Measurements from ENCODE around the gene PI4KB.
"Not testable (repeated sequence)": the region's sequence is repeated elsewhere in the genome, so short reads cannot be mapped to it uniquely, and the experiment has no call there.

The PI4KB gene

DNA sequence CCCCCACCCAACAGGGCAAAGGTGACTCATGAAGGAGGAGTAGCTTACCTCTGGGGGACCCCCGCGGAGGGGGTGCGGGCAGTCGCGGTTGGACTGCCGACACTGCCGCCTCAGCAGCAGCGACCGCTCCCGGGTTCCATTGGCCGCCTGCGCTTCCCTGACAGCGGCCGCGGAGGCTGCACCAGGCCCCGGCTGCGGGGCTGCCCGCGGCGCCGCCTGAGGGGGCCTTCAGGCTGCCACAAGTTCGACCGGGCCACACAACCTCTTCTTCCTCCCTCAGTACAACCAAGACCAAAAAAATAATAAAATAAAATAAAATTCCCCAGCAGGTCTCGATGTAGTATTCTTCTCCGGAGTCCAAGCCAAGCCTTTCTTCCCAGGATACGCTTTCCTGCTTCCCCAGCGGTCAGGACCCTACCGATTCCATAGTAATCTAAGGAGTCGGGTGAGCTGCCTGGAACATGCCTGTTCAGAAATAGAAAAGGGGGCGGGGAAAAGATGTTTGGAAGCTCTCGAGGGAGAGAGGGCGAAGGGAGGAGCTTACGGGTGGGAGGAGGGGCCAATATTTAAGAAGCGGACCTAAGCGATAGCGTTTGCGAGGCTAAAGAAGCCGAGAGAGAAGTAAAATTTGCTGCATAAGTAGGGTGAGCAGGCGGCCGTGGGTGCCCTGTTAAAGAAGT is at the start of gene PI4KB:
Gene PI4KB (minus strand): TSS at position 194 of the 680 bp plus-strand sequence. CDS start 10,935 bp downstream, outside the sequence.
- peak; percentile 99 for DNase-seq (ENCODE audit: low spot score)

DNA sequence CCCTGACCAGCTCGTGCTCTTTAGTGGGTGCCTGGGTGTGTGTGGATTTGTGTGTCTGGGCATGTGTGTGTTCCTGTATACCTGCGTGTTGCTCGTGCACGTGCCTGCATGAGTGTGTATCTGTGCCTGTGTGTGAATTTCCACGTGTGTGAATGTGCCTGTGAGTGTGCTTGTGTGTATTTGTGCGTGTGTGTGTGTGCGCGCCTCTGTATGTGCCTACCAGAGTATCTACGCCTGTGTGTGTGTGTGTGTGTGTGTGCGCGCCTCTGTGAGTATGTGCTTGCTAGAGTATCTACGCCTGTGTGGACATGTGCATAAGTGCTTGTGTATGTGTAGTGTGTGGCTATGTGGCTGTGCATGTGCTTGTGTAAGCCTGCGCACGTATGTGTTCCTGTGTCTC is 46.0 kb upstream of the PI4KB start:
- DNase-seq (ENCODE audit: low spot score) = no peak

DNA sequence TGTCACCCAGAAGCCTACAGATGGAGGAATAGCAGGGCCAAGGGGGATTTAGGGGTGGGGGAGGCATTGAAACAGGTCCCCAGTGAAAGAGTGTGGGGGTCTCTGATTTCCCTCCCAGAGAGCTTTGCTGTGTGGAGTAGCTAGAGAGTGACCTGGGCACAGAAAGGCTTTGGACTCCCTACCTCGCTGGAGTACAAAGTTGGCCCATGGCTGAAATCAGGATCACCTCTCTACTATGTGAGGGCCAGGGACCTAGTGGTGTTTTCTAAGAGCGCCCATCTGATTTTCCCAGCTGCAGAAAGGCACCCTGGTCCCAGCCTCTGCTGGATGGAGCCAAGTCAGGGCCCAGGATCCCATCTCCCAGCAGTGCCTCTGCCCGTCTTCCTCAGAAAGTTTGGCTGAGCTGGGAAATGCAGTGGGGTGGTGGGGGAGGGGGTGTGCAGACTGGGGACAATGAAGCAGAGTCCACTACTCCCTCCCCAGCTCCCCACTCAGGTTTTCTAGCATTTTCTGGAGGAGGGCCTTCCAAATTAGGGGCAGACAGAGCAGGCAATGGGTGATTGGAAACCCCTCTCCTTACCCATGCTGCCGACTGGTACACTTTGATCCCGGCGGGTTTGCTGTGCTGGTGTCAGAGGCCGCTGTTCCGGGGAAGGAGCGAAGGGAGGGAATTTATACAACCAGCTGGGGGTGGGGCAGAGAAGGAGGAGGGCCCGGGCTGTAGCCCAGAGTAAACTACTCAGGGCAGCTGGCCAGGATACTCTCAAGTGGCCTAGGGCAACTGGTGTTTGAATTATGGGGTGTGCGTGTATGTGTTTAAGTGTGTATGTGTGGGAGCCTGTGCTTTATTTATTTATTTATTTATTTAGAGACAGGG is 45.1 kb upstream of the PI4KB start, which contains the start of gene SELENBP1:
Gene SELENBP1 (minus strand): TSS at position 648 of the 877 bp plus-strand sequence. CDS start 64 bp downstream, at position 584.
- no peak for DNase-seq (ENCODE audit: low spot score)

- DNase-seq (ENCODE audit: low spot score) = no peak
Measured at GRCh38 chr1:151371370-151372057, 44.3 kb upstream of the PI4KB start.

GRCh38 chr1:151370211-151370911 is 43.1 kb upstream of the PI4KB start:
- DNase-seq (ENCODE audit: low spot score) = no peak

GRCh38 chr1:151369621-151370048 is 42.4 kb upstream of the PI4KB start:
- DNase-seq (ENCODE audit: low spot score) = no peak

- no peak for DNase-seq (ENCODE audit: low spot score)
Measured at GRCh38 chr1:151369302-151369610, 42.0 kb upstream of the PI4KB start.

DNA sequence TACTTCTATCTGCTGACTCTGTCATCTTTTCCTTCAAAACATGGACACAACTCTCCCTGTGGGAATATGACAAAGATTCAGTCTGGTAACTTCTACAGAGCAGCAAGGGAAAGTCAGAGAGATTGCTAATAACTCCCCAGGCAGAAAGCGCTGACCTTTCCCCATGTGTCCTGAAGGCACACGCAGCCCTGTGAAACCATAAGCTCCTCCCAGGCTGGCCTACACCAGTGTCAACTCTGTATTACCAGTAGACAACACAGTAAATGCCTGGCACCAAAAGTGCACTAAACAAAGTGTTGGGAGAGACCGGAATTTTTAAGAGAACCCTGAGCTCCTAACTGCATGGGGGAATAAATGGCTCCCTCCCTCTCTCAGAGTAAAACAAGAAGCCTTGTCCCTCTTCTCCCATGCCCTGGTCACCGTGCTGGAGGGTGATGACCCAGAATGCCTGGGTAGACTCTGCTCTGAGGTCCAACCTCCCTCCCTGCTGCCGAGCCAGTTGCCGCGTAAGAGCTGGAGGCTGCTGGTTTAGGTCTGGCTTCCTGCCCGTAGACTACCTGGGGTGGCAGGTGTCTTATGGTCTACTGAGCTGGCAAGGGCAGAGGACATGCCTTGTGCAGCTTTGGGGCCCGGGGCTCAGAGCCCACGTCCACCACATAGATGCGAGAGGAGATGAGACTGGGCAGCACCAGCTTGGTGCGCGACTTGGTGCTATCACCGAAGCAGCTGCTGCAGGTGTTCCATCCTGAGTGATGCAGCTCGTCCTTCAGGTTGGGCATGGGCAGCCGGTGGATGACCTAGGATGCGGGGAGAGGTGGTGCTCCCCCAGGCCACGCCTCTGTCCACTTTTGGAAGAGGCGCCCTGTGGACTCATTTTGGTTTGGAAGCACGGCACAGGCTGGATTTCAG is 41.4 kb upstream of the PI4KB start:
- DNase-seq (ENCODE audit: low spot score) = no peak

- no peak for DNase-seq (ENCODE audit: low spot score)
Measured at GRCh38 chr1:151367658-151368392, 40.6 kb upstream of the PI4KB start.

- no peak for DNase-seq (ENCODE audit: low spot score)
Measured at GRCh38 chr1:151364996-151365395, 37.8 kb upstream of the PI4KB start.

DNA sequence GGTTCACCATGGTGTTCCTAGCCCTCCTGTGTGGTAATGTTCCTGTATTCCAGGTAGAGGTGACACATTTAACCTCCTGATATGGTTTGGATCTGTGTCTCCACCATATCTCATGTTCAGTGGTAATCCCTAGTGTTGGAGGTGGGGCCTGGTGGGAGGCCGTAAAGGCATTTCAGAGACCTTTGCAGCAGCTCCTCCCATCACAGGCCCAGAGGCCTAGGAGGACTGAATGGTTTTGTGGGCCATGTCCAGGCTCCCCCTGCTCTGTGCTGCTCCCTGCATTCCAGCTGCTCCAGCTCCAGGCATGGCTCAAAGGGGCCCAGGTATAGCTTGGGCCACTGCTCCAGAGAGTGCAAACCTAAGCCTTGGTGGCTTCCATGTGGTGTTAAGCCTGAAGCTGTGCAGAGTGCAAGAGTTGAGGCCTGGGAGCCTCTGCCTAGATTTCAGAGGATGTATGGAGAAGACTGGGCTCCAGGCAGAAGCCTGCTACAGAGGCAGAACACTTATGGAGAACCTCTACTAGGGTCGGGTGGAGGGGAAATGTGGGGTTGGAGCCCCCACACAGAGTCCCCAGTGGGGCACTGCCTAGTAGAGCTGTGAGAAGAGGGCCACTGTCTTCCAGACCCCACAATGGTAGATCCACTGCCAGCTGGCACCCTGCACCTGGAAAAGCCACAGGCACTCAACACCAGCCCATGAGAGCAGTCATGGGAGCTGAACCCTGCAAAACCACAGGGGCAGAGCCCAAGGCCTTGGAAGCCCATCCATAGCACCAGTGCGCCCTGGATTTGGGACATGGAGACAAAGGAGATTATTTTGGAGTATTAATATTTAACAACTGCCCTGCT is 35.3 kb upstream of the PI4KB start:
- DNase-seq (ENCODE audit: low spot score) = no peak

DNA sequence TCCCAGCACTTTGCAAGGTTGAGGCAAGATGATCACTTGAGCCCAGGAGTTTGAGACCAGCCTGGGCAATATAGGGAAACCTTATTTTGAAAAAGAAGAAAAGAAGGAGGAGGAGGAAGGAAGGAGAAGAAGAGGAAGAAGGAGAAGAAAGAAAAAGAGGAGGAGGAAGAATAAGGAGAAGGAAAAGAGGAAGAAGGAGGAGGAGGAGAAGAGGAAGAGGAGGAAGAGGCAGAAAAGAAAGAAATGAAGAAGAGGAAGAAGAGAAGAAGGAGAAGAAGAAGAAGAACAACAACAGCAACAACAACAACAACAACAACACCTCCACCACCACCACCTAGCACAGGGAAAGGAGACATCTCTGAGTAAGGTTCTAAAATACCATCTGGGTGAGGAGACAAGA is 34.7 kb upstream of the PI4KB start:
- no peak for DNase-seq (ENCODE audit: low spot score)

DNA sequence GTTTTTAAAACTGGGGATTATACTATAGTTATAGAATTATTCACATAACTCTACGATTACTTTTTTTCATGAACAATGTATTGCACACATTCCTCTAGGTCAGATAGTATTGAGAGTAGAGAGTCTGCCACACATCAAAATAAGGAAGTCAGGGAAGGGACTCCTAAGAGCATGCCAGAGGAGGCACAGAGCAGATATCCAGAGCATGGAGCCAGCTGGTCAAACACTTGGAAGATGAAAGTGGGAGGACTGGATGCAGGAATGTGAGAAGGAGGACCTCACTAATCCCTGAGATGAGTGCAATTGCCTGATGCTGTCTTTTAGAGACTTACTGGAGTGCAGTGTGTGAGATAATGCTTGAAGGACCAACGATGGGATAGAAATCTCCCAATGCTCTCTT is 29.5 kb upstream of the PI4KB start:
- no peak for DNase-seq (ENCODE audit: low spot score)

DNA sequence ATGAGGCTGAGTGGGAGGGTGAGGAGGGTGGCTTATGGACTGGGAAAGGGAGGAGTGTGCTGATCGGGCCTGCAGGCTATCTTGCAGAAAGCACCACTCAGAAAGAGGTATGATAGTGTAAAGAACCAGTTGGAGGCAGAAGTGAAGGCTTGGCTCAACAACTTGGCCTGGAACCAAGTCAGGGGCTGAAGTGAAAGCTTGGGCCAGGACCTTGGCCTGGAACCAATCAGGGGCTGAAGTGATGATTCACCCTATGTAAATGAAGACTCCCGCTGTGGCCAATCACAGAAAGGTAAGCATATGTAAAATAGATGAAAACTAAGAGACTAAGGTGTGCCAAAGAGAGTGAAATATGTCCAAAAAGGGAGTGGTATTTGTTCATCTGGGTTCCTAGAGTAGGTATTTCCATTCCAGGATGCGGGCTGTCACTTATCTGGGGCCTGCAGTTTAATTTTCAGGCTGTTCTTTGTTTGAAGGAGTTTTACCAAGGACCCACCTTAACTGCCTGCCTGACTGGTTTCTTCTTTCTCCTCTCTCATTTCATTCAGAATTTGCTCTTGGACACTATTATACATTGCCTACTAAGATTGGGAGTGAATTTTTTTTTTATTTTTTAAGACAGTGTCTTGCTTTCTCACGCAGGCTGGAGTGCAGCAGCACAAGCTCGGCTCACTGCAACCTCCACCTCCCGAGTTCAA is 25.0 kb upstream of the PI4KB start:
- DNase-seq (ENCODE audit: low spot score) = no peak

GRCh38 chr1:151350323-151350722 is 23.1 kb upstream of the PI4KB start:
- not testable (repeated sequence) for DNase-seq (ENCODE audit: low spot score)

GRCh38 chr1:151347523-151348246 is 20.5 kb upstream of the PI4KB start:
- DNase-seq (ENCODE audit: low spot score) = no peak

DNA sequence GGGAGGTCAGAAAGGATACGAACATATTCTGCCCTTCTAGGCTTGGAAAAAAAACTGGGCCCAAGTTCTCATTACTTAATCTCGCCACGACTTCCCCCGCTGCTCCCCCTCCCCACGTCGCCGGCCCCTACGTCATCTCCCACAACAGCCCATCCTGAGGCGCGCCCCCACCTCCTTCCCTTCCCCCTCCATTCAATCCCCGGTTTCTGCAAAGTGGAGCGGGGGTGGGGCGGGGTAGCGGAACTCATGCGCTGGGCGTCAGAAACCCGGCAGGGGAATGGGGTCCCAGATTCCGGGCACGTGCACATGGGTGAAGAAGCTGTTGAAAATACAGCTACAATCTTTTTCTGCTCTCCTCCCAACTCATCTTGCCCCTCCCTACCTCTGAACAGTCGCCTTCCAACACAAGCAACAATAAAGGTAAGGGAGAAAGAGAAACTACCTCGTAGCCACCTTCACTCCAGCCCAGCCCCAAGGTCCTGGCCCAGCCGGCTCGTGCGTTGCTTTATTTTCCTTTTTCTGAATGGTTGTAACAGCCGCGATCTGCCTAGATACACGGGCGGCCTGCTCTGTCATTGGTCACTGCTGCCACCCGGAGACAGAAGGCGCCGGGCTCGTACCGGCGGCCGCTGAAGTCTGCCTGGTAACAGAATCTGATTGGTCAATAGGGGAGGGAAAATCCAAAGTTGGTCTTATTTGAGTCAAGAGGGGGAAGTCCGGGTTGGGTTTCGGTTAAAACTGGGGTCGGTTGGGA is 19.7 kb upstream of the PI4KB start, which contains the start of gene RFX5:
Gene RFX5 (minus strand): TSS at position 484 of the 754 bp plus-strand sequence. CDS start 932 bp downstream, outside the sequence.
- DNase-seq (ENCODE audit: low spot score) = peak; percentile 99
